HG03045 (cell line): ENCODE results near the gene TNFAIP8L1.
A peak's percentile ranks its signal among the peaks of the same experiment; 100 is the strongest.
"Not testable (repeated sequence)": the region's sequence is repeated elsewhere in the genome, so short reads cannot be mapped to it uniquely, and the experiment has no call there.

Experiments
- ATAC-seq: cut with Tn5 transposase; IDR thresholded peaks from one replicate; pipeline ENCODE4 v1.9.1; 2021; ENCODE audit warnings: mild to moderate bottlenecking, moderate library complexity; ENCODE audit not compliant: unreplicated experiment

The TNFAIP8L1 gene

DNA sequence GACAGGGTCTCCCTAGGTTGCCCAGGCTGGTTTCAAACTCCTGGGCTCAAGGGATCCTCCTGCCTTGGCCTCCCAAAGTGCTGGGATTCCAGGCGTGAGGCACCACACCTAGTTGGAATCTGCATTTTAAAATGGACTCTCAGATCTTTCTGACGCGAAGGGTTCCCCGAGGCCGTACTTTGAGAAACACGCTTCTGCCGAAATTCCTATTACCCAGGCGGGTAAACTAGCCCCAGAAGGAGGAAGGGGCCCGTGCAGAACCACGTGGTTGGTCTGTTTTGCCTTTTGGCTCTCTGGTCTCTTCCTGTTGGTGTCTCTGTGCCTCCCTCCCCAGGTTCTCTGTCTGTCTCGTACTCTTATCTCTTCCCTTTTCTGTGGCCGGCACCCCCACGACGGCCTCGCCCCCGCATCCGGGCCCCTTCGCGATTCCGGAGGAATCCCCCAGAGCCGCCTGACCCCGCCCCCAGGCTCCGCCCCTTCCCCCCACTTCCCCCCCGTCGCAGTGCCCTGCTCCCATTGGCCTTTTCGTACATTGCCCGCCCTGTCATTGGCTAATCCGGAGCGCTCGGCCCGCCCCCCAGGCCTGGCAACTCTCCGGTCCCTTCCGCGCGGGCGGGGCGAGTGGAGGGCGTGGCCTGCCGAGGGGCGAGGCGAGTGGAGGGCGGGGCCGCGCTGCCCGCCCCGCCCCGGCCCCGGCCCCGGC, at the start of gene TNFAIP8L1:
TSS of gene TNFAIP8L1 (plus strand) at position 689 of the 703 bp plus-strand sequence. CDS start 12,354 bp downstream, outside the sequence.
- ATAC-seq: peak; percentile 78

DNA sequence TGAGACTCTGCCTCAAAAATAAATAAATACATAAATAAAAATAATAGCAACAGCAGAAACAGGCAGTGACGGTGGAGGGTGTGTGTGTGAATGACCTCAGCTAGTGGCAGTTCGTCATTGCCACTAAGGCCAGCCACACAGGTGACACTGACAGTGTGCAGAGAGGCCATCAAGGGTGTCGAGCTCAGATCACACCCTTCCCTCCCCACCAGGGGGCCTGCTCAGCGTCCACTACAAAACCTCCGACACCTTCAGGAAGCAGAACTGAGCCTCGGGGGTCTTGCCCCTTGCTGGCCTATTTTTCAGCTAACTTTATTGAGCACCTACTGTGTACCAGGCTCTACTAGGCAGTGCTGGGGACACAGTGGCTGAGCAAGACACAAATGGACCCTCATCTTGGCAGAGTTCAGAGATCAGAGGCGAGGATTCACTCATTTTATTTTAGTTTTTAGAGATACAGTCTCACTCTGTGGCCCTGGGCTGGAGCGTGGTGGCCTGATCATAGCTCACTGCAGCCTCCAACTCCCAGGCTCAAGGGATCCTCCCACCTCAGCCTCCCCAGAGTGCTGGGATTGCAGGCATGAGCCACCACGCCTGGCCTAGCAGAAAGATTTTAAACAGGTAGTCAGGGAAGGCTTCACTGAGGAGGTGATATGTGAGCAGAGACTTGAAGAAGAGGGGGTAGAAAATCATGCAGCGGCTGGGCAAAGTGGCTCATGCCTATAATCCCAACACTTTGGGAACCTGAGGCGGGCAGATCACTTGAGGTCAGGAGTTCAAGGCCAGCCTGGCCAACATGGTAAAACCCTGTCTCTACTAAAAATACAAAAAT, 49.5 kb upstream of the TNFAIP8L1 start:
- no peak for ATAC-seq

DNA sequence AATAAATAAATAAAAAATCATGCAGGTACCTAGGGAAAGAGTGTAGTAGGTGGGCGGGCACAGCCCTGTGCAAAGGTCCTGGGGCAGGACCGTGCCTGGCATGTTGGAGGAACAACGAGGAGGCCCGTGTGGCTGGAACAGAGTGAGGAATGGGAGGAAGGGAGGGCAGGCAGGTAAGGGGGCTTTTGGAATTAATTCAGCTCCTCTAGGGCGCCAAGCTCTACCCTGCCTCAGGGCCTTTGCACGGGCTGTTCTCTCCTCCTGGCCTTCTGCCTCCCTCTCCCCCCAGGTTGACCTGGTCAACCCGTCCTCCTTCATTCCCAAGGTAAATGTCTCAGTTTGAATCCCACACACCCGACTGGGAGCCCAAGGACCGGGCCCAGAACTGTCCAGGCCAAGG, 48.8 kb upstream of the TNFAIP8L1 start:
- no peak for ATAC-seq

DNA sequence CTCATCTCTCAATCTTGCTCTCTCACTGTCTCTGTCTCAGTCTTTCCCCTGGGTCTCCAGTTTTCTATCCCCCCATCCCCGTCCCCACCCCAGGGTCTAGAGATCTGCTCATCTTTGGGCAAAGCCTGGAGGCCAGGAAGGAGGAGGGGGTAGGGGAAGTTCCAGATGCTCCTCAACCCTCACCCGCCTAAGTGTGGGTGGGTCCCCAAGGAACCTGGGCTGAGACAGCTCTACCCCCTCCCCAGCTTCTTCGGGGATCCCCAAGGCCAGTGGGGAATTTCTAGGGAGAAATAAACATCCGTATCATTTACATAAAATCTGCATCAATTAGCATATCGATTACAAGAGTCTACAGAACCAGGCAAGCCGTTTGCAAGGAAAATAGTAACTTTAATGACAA, 48.0 kb upstream of the TNFAIP8L1 start:
- no peak for ATAC-seq

DNA sequence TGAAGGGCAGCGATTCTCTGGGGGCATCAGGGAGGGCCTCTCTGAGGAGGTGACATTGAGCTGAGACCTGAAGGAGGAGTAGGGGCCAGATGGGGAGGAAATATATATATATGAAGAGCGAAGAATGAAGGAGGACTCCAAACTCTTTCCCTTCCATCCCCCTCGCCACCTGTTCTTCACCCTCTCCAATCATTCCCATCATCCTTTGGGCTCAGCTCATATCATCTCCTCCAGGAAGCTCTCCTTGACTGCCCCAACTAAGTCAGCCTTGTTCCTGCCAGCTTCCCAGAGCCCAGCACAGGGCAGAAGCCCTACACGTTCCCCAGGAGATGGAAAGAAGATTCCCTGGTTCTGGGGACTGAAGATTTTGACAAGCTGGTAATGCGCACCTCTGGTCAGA, 46.9 kb upstream of the TNFAIP8L1 start:
- ATAC-seq: no peak

DNA sequence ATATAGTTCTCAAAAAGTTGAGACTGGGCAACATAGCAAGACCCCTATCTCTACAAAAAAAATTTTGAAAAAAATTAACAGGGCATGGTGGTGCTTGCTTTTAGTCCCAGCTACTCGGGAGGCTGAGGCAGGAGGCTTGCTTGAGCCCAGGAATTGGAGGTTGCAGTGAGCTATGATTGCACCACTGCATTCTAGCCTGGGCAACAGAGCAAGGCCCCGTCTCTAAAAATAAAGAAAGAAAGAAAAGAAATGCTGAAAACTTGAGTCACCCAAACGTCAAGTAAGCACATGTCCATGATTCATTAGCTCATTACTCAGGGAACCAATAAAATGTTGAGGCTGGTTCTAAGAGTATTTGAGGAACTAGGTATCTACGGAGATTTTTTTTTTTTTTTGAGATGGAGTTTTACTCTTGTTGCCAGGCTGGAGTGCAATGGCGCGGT, 45.9 kb upstream of the TNFAIP8L1 start:
- ATAC-seq: no peak

DNA sequence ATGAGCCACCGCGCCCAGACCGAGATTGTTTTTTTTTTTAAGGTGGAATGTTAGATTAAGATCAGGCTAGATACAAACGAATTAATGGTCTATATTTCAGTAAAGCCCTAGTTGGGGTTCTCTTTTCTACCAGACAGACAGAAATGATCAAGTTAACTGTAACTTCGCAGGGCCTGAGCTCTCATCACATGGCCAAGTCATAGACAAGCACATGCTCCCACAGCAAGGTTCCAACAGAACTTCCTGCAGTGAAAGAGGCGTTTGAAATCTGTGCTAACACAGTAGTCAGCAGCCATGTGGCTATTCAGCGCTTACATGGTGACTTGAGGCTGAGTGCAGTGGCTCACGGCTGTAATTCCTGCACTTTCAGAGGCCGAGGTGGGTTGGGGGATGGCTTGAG, 45.1 kb upstream of the TNFAIP8L1 start:
- no peak for ATAC-seq

DNA sequence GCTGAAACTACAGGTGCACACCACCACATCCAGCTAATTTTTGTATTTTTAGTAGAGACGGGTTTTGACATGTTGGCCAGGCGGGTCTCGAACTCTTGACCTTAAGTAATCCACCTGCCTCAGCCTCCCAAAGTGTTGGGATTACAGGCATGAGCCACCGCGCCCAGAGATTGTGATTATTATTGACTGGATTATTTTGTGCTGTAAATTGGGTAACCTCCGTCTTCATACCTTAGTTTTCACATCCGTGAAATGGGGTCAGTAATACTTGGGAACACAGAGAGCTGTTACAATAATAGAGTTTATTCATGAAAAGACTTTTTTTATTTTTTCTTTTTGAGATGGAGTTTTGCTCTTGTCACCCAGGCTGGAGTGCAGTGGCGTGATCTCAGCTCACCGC, 44.2 kb upstream of the TNFAIP8L1 start:
- not testable (repeated sequence) for ATAC-seq

DNA sequence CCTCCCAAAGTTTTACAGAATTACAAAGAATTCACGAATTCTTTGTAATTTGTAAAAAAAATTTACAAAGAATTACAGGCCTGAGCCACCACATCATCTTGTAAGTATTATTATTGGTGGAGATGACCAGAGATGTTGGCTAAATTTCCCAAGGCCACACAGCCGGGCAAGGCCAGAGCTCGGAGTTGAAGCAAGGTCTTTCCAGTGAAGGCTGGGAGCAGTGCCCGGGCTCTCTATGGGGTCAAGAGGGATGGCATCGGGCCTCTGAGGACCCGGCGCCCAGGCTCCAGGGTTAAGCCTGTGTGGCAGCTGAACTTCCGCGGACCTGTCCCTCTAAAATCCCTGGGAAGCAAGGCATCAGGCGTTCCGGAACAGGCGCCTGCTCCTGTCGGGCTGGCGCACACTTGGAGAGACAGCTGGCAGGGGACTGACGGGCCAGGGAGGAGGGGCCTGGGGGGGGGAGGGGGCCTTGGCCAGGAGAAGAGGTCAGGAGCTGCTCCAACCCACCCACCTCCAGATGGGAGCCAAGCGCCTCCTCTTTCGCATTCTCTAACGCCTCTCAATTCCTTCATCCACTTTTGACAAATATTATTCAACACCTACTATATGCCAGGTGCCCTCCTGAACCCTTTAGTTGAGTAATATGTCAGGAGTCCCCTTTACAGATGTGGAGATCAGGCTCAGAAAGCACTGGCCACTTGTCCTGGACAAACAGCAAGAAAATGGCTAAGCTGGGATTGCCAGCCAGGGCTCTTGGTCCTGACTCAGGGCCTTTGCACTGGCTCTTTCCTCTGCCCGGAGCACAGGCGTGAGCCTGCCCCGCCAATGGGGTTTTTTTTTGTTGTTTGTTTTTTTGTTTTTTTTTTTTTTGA, 43.0 kb upstream of the TNFAIP8L1 start:
- ATAC-seq: no peak

DNA sequence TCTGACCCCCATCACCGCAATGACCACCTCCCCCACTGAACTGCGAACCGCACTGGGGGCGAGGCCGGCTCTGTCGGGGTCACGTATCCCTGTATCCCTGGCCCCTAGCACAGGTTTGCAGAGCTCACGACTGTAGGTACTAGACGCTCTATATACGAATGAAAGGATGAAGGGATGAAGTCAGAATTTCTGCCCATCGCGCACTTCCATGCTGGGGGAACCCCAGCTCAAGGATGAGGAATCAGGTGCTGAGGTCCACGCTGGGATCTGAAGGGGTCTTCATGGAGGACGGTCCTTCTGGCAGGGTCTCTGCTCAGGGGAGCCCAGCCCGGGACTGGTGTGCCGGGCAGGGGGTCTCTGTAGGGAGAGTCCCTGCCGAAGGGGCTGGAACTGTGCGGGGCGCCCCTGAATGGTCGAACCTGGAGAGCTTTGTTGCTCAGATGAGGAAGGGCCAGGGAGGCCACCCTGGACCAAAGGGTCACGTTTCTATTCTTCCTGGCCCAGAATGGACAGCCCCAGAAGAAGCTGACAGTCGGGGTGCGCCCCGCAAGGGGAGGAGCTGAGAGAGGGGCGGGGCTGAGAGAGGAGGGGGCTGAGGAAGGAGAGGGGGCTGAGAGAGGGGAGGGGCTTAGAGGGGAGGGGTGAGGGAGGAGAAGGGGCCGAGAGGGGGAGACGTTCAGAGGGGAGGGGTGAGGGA, 41.9 kb upstream of the TNFAIP8L1 start:
- no peak for ATAC-seq

DNA sequence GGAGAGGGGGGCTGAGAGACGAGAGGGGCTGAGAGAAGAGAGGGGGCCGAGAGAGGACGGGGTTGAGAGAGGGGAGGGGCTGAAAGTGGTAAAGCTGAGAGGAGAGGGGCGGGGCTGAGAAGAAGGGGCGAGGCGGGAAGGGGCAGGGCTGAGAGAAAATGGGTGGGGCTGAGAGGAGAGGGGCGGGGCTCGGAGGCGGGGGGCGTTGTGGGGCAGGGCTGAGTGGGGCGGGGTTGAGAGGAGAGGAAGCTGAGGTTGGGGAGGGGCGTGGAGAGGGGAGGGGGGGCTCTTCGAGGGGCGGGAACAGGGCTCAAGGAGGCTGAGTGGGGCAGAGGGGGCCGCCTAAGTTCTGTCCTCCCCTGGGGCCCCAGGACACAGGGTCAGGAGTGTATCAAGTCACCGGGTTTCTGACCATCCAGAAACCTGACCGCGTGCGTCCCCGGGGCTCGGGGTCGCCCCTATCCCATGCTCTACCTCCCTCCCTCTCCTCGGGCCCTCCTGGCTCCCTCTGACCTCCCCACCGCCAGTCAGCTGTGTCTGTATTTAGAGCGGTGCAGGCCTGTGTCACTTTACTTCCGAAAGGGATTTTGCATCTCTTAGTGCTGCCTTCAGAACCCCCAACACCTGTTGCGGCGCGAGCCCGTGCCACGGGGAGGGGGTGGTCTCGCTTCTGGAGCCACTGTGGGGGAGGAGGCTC, 41.2 kb upstream of the TNFAIP8L1 start:
- ATAC-seq: no peak

DNA sequence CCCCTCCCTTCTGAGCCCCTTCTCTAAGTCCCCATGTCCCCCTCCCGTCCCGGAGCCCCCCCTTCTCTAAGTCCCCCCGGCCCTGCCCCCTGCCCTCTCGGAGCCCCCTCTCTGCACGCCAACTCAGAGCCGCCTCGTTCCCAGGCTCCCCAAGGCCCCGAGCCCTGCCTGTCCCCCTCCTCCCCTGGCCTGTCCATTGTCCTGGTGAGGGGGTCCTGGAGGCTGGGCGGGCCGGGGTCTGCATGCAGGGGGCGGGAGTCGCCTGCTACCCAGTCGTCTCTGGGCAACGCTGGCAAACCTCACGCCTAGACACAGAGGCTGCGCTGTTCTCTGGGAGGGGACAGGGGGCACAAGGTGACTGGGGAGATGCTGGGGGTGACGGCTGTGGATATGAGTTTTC, 40.6 kb upstream of the TNFAIP8L1 start:
- no peak for ATAC-seq

DNA sequence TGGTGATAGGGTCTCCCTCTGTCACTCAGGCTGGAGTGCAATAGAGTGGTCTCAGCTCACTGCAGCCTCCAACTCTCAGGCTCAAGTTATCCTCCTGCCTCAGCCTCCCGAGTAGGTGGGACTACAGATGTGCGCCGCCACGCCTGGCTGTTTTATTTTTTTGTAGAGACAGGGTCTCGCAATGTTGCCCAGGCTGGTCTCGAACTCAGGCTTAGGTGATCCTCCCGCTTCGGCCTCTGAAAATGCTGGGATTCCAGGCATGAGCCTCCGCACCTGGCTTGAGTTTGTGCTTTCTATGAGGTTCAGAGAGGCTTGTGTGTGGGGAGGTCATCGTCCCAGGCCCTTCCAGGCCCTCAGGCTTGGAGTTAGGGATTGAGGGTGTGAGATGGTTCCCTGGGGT, 39.2 kb upstream of the TNFAIP8L1 start:
- ATAC-seq: no peak

DNA sequence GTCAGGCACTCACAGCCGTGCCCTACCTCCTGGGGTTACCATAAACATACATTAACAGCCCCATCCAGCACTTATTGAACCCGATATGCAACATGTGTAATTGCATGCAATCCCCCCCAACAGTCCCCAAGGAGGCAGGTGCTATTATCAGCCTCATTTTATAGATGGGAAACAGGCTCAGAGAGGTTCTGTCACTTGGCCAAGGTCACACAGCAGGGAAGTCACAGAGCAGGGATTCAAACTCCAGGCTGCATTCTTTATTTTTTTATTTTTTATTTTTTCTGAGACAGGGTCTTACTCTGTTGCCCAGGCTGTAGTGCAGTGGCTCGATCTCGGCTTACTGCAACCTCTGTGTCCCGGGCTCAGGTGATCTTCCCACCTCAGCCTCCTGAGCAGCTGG, 38.4 kb upstream of the TNFAIP8L1 start:
- ATAC-seq: no peak

DNA sequence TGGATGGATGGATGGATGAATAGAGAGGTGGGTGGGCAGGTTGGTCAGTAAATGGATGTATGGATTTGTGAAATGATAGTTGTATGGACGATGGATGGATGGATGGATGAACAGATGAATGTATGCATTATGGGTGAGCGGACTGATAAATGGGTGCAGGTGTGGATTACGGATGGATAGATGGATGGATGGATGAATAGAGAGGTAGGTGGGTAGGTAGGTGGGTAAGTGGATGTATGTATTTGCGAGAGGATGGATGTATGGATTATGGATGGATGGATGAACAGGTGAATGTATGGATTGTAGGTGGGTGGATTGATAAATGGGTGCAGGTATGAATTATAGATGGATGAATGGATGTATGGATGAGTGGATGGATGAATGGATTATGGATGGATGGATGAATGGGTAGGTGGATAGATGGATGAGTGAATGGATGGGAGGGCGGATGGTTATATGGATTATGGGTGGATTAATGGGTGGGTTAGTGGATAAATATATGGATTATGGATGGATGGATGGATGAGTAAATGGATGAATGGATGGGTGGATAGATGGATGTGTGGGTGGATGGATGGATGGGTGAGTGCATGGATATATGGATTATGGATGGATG, 37.0 kb upstream of the TNFAIP8L1 start:
- ATAC-seq: no peak

DNA sequence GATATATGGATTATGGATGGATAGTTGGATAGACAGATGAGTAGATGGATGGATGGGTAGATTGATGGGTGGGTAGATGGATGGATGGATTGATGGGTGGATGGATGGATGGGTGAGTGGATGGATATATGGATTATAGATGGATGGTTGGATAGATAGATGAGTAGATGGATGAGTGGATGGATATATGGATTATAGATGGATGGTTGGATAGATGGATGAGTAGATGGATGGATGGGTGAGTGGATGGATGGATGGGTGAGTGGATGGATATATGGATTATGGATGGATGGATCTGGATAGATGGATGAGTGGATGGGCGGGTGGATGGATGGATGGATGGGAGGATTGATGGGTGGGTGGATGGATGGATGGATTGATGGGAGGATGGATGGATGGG, 36.4 kb upstream of the TNFAIP8L1 start:
- no peak for ATAC-seq

DNA sequence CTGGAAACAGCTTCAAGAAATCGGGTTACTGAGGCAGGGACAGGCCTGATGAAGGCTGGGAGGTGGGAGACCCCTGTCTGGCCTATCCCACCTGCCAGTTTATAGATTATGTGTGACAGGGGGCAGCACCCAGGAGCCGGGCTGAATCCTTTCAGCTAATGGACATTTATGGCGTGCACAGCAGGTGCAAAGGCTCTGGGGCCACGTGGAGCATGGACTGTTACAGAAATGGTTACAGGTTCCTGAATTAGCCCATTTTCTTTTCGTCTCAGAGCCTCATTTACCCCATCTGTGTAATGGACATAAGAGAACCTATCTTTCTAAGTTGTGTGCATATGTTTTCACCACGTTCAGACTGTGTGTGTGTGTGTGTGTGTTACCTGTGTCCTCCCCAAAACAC, 34.4 kb upstream of the TNFAIP8L1 start:
- no peak for ATAC-seq

DNA sequence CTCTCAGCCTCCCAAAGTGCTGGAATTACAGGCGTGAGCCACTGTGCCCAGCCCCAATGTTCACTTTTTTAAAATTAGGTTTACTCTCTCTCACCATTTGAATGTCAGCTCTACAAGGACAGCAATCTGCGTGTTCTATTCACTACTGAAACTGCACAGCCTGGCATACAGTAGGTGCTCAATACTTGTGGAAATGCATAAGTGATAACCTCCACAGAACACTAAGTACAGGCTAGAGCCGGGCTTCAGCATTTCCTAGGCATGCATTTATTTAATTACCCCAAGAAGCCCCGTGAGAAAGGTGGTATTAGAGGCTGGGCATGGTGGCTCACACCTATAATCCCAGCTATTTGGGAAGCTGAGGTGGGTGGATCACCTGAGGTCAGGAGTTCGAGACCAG, 33.1 kb upstream of the TNFAIP8L1 start:
- ATAC-seq: no peak

DNA sequence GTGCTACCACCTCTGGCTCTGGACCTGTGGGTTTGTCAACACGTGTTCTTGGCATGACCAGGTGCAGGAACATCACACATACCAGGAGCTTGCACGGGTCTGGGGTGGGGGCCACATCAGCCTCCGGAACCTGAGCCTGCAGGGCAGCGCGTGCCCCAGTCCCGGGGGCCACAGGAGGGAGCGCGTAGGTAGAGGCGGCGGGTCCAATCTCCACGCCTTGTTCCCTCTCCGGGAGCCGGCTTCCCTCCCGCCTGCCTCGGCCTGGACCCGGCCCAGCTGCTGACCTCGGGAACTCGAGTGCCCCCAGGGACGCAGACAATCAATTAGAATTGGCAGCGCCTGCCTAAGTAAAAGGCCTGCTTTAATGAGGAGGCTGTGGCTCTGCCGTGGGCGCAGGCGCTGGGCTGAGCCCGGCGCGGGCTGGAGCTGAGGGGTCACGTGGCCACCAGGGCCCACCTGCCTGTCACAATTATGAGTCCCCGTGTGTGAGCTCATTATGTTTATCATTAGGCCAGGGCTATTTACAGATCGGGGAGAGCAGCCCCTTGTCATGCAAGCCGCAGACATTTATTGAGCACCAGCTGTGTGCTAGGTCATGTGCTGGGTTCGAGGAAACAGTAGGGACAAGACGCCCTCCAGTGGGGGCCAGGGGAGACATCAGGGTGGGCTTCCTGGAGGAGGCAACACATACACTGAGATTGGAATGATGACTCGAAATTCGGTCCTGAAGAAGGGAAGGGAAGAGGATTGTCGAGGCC, 32.2 kb upstream of the TNFAIP8L1 start:
- no peak for ATAC-seq
